ENCODE measurements around the gene C2orf42.
"Not testable (repeated sequence)": the region's sequence is repeated elsewhere in the genome, so short reads cannot be mapped to it uniquely, and the experiment has no call there.

C2orf42 gene

DNA sequence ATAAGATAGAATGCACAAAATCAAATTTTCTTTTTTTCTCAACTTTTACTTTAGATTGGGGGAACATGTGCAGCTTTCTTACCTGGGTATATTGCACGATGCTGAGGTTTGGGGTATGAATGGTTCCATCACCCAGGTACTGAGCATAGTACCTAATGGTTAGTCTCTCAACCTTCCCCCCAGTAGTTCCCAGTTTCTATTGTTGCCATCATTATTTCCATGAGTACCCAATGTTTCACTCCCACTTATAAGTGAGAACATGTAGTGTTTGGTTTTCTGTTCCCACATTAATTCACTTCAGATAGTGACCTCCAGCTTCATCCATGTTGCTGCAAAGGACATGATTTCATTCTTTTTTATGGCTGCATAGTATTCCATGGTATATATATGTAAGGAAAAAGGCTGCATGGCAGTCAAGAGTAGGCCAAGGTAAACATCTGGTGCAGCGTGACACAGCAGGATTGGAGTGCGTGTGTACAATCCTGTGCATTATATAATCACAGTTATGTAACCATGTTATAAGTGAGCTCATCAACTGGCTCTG is 10.5 kb upstream of the C2orf42 start:
- H3K36me3 ChIP-seq (ENCODE audit: insufficient read depth, low read length) = no peaks in the 10 kb centered on the region
- H3K27me3 ChIP-seq (ENCODE audit: insufficient read depth, low read length) = no peaks in the 10 kb centered on the region
- H3K4me3 ChIP-seq (ENCODE audit: low read length) = no peak overlapping the region
- no peaks in the 10 kb centered on the region for H3K4me1 ChIP-seq (ENCODE audit: insufficient read depth, low read length)
- H3K9me3 ChIP-seq (ENCODE audit: low read length) = peaks cover 3% of the 10 kb centered on the region
- no peak overlapping the region for H2AFZ ChIP-seq (ENCODE audit: low read depth, low read length)

DNA sequence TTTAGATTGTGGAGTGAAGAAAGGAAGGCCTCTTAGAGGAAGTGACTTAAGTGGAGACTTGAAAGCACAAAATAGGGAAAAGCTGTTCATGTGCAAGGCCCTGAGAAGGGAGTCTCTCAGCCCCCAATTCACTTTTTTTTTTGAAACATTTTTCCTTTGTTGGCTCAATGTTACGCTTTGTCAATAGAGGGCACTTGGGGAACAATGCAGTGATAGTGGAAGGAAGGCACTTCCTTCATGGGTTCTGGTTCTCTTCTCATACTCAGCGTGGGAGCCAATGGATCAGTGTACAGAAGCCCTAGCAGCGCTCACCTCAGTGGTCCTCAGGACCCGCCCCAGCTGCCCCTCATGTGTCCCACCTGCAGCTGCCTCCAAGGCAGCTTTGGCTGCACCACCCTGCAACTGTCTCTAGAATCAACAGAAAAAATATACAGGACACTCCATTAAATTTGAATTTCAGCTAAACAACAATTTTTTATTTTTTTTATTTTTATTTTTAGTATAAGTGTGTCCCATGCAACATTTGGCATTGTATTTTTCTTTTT is 8.6 kb upstream of the C2orf42 start:
- Histone ChIP-seq H3K27me3 (ENCODE audit: insufficient read depth, low read length) (no peaks in the 10 kb centered on the region), H3K4me3 (ENCODE audit: low read length) (no peak overlapping the region), H3K36me3 (ENCODE audit: insufficient read depth, low read length) (no peaks in the 10 kb centered on the region), H3K9me3 (ENCODE audit: low read length) (peaks cover 3% of the 10 kb centered on the region), H3K4me1 (ENCODE audit: insufficient read depth, low read length) (no peaks in the 10 kb centered on the region), H2AFZ (ENCODE audit: low read depth, low read length) (no peak overlapping the region)

DNA sequence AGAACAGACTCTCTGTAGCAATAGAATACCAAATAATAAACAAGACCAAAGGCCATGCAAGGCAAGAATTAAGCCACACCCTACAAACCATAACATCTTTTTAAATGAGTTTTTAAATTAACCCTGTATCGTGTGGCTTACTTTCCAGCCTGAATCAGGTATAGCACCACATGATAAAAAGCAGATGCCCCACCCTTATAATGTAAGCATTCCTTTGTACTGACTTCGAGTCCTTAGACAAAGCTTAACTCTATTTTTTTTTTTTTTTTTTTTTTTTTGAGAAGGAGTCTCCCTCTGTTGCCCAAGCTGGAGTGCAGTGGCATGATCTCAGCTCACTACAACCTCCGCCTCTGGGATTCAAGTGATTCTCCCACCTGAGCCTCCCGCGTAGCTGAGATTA is 1.7 kb upstream of the C2orf42 start:
- Histone ChIP-seq H3K4me1 (ENCODE audit: insufficient read depth, low read length) (peaks cover 4% of the 10 kb centered on the region), H3K36me3 (ENCODE audit: insufficient read depth, low read length) (no peaks in the 10 kb centered on the region), H2AFZ (ENCODE audit: low read depth, low read length) (no peak overlapping the region), H3K9me3 (ENCODE audit: low read length) (no peaks in the 10 kb centered on the region), H3K4me3 (ENCODE audit: low read length) (no peak overlapping the region), H3K27me3 (ENCODE audit: insufficient read depth, low read length) (no peaks in the 10 kb centered on the region)

DNA sequence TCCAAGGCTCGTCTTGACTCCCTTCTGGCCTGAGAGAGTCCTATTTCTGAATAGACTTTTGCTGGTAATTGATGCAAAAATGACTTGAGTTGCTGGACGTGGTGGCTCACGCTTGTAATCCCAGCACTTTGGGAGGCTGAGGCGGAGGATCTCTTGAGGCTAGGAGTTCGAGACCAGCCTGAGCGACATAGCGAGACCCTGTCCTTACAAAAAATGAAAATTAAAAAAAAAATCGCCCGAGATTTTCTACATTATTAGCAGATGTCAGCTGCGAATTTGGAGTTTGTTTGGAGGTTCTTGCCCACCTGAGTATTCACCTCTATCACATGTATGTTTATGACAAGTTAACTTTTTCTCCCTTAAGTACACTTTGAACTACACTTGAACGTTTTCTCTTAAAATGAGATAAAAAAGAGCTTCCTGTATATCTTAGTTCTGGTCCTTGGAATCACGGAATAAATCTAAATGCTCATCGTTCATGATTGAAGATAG is 471 bp upstream of the C2orf42 start:
- Histone ChIP-seq H3K4me1 (ENCODE audit: insufficient read depth, low read length) (peaks cover 4% of the 10 kb centered on the region), H3K4me3 (ENCODE audit: low read length) (peak overlapping the region; percentile 79), H3K27me3 (ENCODE audit: insufficient read depth, low read length) (no peaks in the 10 kb centered on the region), H3K9me3 (ENCODE audit: low read length) (no peaks in the 10 kb centered on the region), H3K36me3 (ENCODE audit: insufficient read depth, low read length) (no peaks in the 10 kb centered on the region), H2AFZ (ENCODE audit: low read depth, low read length) (peak overlapping the region; percentile 67)

DNA sequence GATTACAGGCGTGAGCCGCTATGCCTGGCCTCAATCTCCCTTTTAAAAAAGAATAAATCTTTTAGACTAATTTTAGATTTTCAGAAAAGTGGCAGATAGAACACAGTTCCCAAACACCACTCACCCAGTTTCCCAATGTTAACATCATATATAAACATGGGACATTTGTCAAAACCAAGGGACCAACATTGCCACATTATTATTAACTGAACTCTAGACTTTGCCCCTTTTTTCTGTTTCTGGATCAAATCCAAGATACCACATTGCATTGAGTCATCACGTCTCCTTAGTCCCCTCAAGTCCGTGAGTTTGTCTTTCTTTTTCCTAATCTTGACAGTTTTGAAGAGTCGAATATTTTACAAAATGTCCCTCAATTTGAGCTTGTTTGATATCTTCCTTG is 2.4 kb downstream of the C2orf42 start:
- Histone ChIP-seq H3K4me1 (ENCODE audit: insufficient read depth, low read length) (peaks cover 4% of the 10 kb centered on the region), H3K36me3 (ENCODE audit: insufficient read depth, low read length) (no peaks in the 10 kb centered on the region), H3K9me3 (ENCODE audit: low read length) (no peaks in the 10 kb centered on the region), H3K4me3 (ENCODE audit: low read length) (no peak overlapping the region), H2AFZ (ENCODE audit: low read depth, low read length) (no peak overlapping the region), H3K27me3 (ENCODE audit: insufficient read depth, low read length) (no peaks in the 10 kb centered on the region)

DNA sequence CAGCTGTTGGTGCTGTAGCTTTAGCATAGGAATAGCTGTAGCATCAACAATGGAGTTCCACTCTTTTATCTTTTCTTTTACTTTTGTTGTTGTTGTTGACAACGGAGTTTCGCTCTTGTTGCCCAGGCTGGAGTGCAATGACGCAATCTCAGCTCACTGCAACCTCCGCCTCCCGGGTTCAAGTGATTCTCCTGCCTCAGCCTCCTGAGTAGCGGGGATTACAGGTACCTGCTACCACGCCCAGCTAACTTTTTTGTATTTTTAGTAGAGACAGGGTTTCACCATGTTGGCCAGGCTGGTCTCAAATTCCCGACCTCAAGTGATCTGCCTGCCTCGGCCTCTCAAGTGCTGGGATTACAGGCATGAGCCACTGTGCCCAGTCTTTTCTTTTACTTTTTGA is 3.6 kb downstream of the C2orf42 start:
- H3K4me3 ChIP-seq (ENCODE audit: low read length); H3K9me3 ChIP-seq (ENCODE audit: low read length); H2AFZ ChIP-seq (ENCODE audit: low read depth, low read length); H3K4me1 ChIP-seq (ENCODE audit: insufficient read depth, low read length); H3K36me3 ChIP-seq (ENCODE audit: insufficient read depth, low read length); H3K27me3 ChIP-seq (ENCODE audit: insufficient read depth, low read length): not testable (repeated sequence)

DNA sequence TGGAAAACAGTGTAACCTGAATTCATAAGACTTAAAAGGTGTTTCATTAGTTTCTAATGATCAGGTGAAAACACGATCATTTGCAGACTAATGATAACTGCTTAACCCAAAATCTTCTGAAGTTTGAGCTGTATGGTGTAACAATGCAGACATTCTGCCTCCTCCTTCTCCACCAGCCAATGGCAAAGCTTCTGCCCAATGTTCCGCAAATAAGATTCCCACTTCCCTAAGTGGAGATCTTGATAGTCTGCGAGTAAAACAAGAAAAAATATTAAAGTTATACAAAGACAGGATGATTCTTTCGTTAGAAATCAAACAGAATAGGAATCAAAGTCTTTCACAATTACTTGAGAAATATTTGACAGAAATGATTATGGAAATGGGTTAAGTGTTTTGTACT is 8.1 kb downstream of the C2orf42 start:
- no peak overlapping the region for H3K4me3 ChIP-seq (ENCODE audit: low read length)
- H3K27me3 ChIP-seq (ENCODE audit: insufficient read depth, low read length) = no peaks in the 10 kb centered on the region
- H2AFZ ChIP-seq (ENCODE audit: low read depth, low read length) = no peak overlapping the region
- peaks cover 30% of the 10 kb centered on the region for H3K36me3 ChIP-seq (ENCODE audit: insufficient read depth, low read length)
- no peaks in the 10 kb centered on the region for H3K9me3 ChIP-seq (ENCODE audit: low read length)
- H3K4me1 ChIP-seq (ENCODE audit: insufficient read depth, low read length) = no peaks in the 10 kb centered on the region

DNA sequence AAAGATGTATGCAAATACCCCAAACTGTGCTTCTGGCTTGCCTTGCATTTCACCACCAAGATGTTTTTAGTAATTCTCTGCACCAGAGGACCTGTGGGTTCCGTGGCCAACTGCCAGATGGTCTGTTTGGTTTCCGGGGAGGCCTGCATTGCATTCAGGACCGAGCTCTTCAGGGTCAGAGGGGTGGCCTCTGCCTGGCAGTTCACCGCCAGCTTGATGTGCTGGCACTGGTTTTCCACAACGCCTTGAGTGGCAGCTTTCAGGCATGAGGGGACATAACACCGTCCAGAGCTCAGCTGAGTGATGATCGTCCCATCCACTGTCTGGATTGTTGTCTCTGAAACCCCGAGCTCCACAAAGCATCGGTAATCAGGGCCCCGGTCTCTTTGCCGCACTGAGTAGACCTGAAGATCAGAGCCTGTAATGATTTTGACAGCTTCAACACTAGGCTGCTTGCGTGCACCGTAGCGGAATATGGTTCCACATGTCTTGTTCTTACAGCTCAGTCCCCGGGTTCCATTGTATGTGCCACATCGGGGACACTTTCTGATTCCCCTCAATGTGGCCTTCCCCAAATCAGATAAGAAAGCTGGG is 9.4 kb downstream of the C2orf42 start:
- Histone ChIP-seq H3K9me3 (ENCODE audit: low read length) (no peaks in the 10 kb centered on the region), H3K4me1 (ENCODE audit: insufficient read depth, low read length) (no peaks in the 10 kb centered on the region), H2AFZ (ENCODE audit: low read depth, low read length) (no peak overlapping the region), H3K27me3 (ENCODE audit: insufficient read depth, low read length) (no peaks in the 10 kb centered on the region), H3K36me3 (ENCODE audit: insufficient read depth, low read length) (peaks cover 42% of the 10 kb centered on the region), H3K4me3 (ENCODE audit: low read length) (no peak overlapping the region)

DNA sequence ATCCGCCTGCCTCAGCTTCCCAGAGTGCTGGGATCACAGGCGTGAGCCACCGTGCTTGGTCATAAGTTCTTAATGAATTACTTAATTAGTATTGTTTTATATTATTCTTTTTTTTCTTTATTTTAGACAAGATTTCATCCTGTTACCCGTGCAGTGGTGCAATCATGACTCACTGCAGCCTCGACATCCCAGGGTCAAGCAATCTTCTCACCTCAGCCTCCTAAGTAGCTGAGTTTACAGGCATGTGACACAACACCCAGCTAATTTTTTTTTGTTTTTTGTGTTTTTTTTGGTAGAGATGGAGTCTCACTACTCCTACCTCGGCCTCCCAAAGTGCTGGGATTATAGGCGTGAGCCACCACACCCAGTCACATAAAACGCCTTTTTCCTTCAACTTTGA is 17.3 kb downstream of the C2orf42 start:
- Histone ChIP-seq H3K9me3 (ENCODE audit: low read length) (no peaks in the 10 kb centered on the region), H2AFZ (ENCODE audit: low read depth, low read length) (no peak overlapping the region), H3K36me3 (ENCODE audit: insufficient read depth, low read length) (peaks cover 59% of the 10 kb centered on the region), H3K4me1 (ENCODE audit: insufficient read depth, low read length) (no peaks in the 10 kb centered on the region), H3K4me3 (ENCODE audit: low read length) (no peak overlapping the region), H3K27me3 (ENCODE audit: insufficient read depth, low read length) (no peaks in the 10 kb centered on the region)

DNA sequence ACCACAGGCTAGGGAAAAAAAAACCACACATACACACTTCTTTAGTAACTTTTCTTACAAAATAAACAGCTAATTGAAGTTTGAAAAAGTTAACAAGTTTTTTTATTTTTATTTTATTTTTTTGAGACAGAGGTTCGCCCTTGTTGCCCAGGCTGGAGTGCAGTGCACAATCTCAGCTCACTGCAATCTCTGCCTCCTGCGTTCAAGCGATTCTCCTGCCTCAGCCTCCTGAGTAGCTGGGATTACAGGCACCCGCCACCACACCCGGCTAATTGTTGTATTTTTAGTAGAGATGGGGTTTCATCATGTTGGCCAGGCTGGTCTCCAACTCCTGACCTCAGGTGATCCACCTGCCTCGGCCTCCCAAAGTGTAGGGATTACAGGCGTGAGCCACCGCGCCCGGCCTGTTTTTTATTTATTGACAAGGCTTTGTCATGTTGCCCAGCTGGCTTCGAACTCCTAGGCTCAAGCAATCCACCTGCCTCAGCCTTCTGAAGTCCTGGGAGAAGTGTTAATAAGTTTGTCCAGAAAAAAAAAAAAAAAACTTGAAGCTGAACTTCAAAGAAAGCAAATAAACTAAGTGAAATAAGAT is 21.1 kb downstream of the C2orf42 start:
- peaks cover 52% of the 10 kb centered on the region for H3K36me3 ChIP-seq (ENCODE audit: insufficient read depth, low read length)
- H3K4me1 ChIP-seq (ENCODE audit: insufficient read depth, low read length); H3K4me3 ChIP-seq (ENCODE audit: low read length); H2AFZ ChIP-seq (ENCODE audit: low read depth, low read length); H3K27me3 ChIP-seq (ENCODE audit: insufficient read depth, low read length); H3K9me3 ChIP-seq (ENCODE audit: low read length): not testable (repeated sequence)

DNA sequence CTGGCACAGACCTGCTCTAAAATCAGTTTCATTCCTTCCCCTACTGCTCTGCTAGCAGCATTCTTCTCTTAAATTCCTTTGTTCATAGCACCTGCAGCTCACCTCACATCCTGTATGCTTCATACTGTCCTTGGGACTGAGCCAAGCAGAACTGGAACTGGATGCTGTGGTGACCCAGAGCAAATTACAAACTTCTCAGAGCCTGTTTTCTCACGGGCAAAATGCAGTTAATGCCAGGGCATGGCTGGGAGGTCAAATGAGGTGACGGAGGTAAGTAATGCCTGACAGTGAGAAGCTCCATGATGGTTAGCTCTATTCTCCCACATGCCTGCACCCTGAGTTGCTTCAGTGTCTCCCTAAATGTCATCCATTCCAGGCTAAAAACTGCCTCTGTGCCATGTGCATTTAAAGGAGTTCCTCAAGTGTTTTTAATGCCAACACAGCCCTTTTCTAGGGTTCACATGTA is 29.7 kb downstream of the C2orf42 start:
- Histone ChIP-seq H3K36me3 (ENCODE audit: insufficient read depth, low read length) (peaks cover 43% of the 10 kb centered on the region), H3K4me1 (ENCODE audit: insufficient read depth, low read length) (no peaks in the 10 kb centered on the region)

DNA sequence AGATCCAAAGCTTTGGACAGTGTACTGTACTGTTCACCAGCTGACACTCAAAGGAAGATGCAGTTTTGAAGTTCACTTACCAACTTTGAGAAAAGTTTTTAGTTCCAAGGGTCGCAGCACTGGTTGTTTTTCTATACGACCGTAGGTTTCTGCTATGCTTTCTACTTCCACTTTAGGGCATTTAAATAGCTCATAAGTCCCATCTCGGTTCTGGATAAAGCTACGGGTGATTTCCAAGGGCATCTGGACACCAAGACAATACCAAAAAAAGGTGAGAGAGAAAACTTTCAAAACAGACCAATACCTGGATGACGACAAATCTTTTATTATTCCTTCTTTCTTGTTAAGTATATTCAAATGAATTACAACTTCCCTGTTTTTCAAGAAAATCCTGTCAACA is 30.3 kb downstream of the C2orf42 start:
- Histone ChIP-seq H3K4me1 (ENCODE audit: insufficient read depth, low read length) (no peaks in the 10 kb centered on the region), H3K27me3 (ENCODE audit: insufficient read depth, low read length) (no peaks in the 10 kb centered on the region), H3K36me3 (ENCODE audit: insufficient read depth, low read length) (peaks cover 40% of the 10 kb centered on the region), H3K9me3 (ENCODE audit: low read length) (no peaks in the 10 kb centered on the region), H2AFZ (ENCODE audit: low read depth, low read length) (no peak overlapping the region), H3K4me3 (ENCODE audit: low read length) (no peak overlapping the region)

More for the DNA sequence above, 29.7 kb downstream of the C2orf42 start:
- Histone ChIP-seq H3K4me3 (ENCODE audit: low read length) (no peak overlapping the region), H3K9me3 (ENCODE audit: low read length) (no peaks in the 10 kb centered on the region), H2AFZ (ENCODE audit: low read depth, low read length) (no peak overlapping the region), H3K27me3 (ENCODE audit: insufficient read depth, low read length) (no peaks in the 10 kb centered on the region)

DNA sequence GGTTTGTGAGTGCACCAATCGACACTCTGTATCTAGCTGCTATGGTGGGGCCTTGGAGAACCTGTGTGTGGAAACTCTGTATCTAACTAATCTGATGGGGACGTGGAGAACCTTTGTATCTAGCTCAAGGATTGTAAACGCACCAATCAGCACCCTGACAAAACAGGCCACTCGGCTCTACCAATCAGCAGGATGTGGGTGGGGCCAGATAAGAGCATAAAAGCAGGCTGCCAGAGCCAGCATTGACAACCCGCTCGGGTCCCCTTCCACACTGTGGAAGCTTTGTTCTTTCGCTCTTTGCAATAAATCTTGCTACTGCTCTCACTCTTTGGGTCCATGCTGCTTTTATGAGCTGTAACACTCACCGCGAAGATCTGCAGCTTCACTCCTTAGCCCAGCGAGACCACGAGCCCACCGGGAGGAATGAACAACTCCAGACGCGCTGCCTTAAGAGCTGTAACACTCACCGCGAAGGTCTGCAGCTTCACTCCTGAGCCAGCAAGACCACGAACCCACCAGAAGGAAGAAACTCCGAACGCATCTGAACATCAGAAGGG is 41.6 kb downstream of the C2orf42 start:
- not testable (repeated sequence) for H3K9me3 ChIP-seq (ENCODE audit: low read length); H3K27me3 ChIP-seq (ENCODE audit: insufficient read depth, low read length); H3K4me1 ChIP-seq (ENCODE audit: insufficient read depth, low read length); H2AFZ ChIP-seq (ENCODE audit: low read depth, low read length); H3K4me3 ChIP-seq (ENCODE audit: low read length)
- peaks cover 24% of the 10 kb centered on the region for H3K36me3 ChIP-seq (ENCODE audit: insufficient read depth, low read length)
